Gastrocnemius medialis (tissue), 4 donors: ENCODE measurements around the gene ACBD3. TPM values are rescaled to one million over a fixed set of nuclear protein-coding genes. Genes with fewer than 3 reads are reported as not detected.
A peak's percentile ranks its signal among the peaks of the same experiment; 100 is the strongest.

Source experiments
- ATAC-seq, 2 donors: fragments of 150-250 bp; one replicate each; pipeline ENCODE4 v1.9.1; 2016
- DNase-seq, 2 donors: peaks; one replicate each; pipeline ENCODE4 v3.0.0-alpha.2; 2019
- H3K27ac ChIP-seq, 4 donors: fragments of 200-600 bp; sonication (generic); 1 replicate in 1 of 4; 2 replicates in 3 of 4; pipeline ENCODE4 v1.5.1; 2016 to 2018; ENCODE audit warnings: mild to moderate bottlenecking in 2 of 4, moderate library complexity in 1 of 4
- H3K27me3 ChIP-seq, 3 donors: fragments of 200-600 bp; sonication (generic) in 2 of 3; 1 replicate in 1 of 3; 2 replicates in 2 of 3; pipeline versions ENCODE4 v1.5.1 to v1.6.0; 2016 to 2019; ENCODE audit warnings: mild to moderate bottlenecking in 1 of 3, moderate library complexity in 1 of 3
- H3K36me3 ChIP-seq, 2 donors: fragments of 200-600 bp; sonication (generic) in 1 of 2; one replicate each; pipeline ENCODE4 v1.5.1; 2017 to 2018
- H3K4me1 ChIP-seq, 2 donors: fragments of 200-600 bp; sonication (generic) in 1 of 2; one replicate each; pipeline ENCODE4 v1.5.1; 2016 to 2017; ENCODE audit warnings: mild to moderate bottlenecking in 2 of 2
- H3K4me3 ChIP-seq, 4 donors: fragments of 200-600 bp; sonication (generic) in 3 of 4; 1 replicate in 1 of 4; 2 replicates in 3 of 4; pipeline ENCODE4 v1.5.1; 2016 to 2019; ENCODE audit warnings: mild to moderate bottlenecking in 2 of 4
- H3K9me3 ChIP-seq, 3 donors: fragments of 200-600 bp; sonication (generic) in 2 of 3; 1 replicate in 1 of 3; 2 replicates in 2 of 3; pipeline ENCODE4 v1.5.1; 2016 to 2019
- POLR2A ChIP-seq, 2 donors: fragments of 450-650 bp; IDR thresholded peaks; one replicate each; pipeline ENCODE4 v1.6.1; 2017; ENCODE audit warnings: antibody characterized with exemption in 2 of 2, mild to moderate bottlenecking in 2 of 2, moderate library complexity in 2 of 2
- in situ Hi-C, 4 donors: fragments of 200-750 bp; cut with MboI; loops; one replicate each; pipeline versions ENCODE4 v1.15.0 to v1.8.0; 2017; ENCODE audit warnings: low sequenced_read_pairs in 4 of 4
- intact Hi-C: fragments of 100-400 bp; cut with DNase I; formaldehyde crosslinking; loops from one replicate; pipeline ENCODE4 v1.15.1; 2023; ENCODE audit warnings: low total_unique reads
- total RNA-seq, 4 donors: library from RNA; depleted of rRNA; stranded (reverse); fragments of >200 nt; gene quantifications; one replicate each; pipeline versions ENCODE4 v1.1.0 to v1.2.3, GENCODE V29; 2016
- TF ChIP-seq, protein P1 (sequence below), 5 experiments: fragments of 450-650 bp in 3 of 5; fragments of 200-600 bp in 2 of 5; sonication (generic) in 2 of 5; IDR thresholded peaks in 4 of 5; conservative IDR thresholded peaks in 1 of 5; 1 replicate in 4 of 5; 2 replicates in 1 of 5; pipeline ENCODE4 v1.5.1; 2016 to 2019; ENCODE audit warnings: antibody characterized with exemption in 5 of 5, mild to moderate bottlenecking in 3 of 5, moderate library complexity in 3 of 5

ACBD3 gene
- 10 to 100 TPM; 31.1 to 43.9 (median 36.6) TPM for total RNA-seq

DNA sequence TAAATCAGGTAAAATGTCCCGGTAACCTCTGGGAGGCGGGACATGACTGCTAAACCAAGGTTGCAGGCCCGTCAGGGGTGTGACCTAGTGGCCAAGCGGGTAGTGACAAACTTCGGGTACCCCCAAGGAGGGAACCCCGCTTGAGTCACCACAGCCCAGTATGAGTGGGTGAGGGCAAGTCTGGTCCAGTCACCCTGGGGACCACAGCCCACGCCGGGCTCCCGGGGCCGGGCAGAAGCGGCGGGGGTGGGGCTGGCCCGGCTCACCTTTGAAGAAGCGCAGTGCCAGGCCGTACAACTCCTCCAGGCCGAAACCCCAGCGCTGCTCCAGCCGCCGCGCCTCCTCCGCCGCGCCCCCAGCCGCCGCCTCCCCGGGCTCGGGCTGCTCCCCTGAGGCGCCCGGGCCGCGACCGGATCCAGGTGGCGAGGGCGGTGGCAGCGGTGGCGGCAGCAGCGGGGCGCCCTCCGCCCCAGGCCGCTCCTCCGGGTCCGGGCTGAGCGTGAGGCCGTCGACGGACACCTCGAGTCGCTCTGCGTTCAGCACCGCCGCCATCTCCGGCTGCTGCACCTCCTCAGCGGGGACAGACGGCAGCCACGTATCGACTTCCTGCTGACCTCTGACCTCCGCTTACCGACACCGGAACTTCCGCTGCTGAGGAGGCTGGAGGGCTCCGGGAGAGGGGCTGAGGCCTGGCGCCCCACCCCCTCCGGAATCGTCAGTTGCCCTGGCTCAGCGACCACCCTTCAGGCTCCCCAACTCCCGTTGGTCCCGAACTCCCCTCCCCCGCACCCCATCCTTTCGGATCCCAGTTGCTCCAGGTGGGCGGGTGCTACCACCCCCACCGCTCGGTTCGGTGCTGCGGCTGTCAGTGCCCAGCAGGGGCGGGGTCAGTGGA, at the start of gene ACBD3:
TSS of gene ACBD3 (minus strand) at position 618 of the 895 bp plus-strand sequence. CDS start at position 552, 66 bp downstream.
- intact Hi-C loops (loop anchor here (2.0 to 5.0 kb wide), 2 partner anchors 64 to 124 kb away; partner anchors contain the start of gene H3-3A), in situ Hi-C loops (loop anchor here in 1 of 4 donors (10.0 kb wide), 1 partner anchor 122 kb away; the partner anchor contains the start of gene H3-3A)
- peak; percentile 83 to 95 for TF ChIP-seq POLR2A (IDR thresholded peaks at IDR 0.05)
- TF ChIP-seq, protein P1, sequence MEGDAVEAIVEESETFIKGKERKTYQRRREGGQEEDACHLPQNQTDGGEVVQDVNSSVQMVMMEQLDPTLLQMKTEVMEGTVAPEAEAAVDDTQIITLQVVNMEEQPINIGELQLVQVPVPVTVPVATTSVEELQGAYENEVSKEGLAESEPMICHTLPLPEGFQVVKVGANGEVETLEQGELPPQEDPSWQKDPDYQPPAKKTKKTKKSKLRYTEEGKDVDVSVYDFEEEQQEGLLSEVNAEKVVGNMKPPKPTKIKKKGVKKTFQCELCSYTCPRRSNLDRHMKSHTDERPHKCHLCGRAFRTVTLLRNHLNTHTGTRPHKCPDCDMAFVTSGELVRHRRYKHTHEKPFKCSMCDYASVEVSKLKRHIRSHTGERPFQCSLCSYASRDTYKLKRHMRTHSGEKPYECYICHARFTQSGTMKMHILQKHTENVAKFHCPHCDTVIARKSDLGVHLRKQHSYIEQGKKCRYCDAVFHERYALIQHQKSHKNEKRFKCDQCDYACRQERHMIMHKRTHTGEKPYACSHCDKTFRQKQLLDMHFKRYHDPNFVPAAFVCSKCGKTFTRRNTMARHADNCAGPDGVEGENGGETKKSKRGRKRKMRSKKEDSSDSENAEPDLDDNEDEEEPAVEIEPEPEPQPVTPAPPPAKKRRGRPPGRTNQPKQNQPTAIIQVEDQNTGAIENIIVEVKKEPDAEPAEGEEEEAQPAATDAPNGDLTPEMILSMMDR (IDR thresholded peaks at IDR 0.05 in 4 of 5, conservative IDR thresholded peaks at IDR 0.05 in 1 of 5), result peak in 2 of 5 experiments; percentile 30 to 41
- H3K4me1 ChIP-seq, result peaks cover 27 to 42% of the 10 kb centered on the region in 2 donors
- DNase-seq (peak; percentile 83 to 86), ATAC-seq (peak; percentile 97 to 98)
- no peaks in the 10 kb centered on the region for H3K27me3 ChIP-seq
- no peaks in the 10 kb centered on the region for H3K9me3 ChIP-seq
- H3K36me3 ChIP-seq, result no peaks in the 10 kb centered on the region
- peak within 1 kb of the TSS; percentile 89 to 97 (median 92) for H3K27ac ChIP-seq
- peak within 1 kb of the TSS; percentile 89 to 100 (median 94) for H3K4me3 ChIP-seq

DNA sequence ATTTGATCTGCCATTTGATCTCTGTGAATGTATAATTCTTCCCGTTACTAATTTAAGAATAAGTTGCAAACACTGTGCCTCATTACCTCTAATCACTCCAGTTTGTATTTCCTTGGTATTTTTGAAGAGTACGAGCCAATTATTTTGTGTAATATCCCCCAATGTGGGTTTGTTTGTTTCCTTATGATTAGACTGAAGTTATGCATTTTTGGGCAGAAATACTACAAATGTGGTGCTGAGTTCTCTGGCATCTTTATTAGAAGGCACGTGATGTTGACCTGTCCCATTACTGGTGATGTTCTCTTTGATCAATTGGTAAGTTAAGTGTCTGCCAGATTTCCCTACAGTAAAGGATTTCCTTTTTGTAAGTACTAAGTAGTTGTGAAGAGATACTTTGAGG, 47.3 kb upstream of the ACBD3 start:
- no peak for ATAC-seq
- Histone ChIP-seq H3K4me1 (no peaks in the 10 kb centered on the region), H3K27me3 (no peaks in the 10 kb centered on the region), H3K4me3 (no peak overlapping the region), H3K36me3 (peaks cover 0 to 3% of the 10 kb centered on the region in 2 donors), H3K9me3 (no peaks in the 10 kb centered on the region), H3K27ac (no peak overlapping the region)
- intact Hi-C loops, result no loop called here
- TF ChIP-seq, protein P1 (IDR thresholded peaks at IDR 0.05 in 4 of 5, conservative IDR thresholded peaks at IDR 0.05 in 1 of 5), result no peak
- TF ChIP-seq POLR2A (IDR thresholded peaks at IDR 0.05), result no peak
- DNase-seq, result no peak
- in situ Hi-C loops, result no loop called here

DNA sequence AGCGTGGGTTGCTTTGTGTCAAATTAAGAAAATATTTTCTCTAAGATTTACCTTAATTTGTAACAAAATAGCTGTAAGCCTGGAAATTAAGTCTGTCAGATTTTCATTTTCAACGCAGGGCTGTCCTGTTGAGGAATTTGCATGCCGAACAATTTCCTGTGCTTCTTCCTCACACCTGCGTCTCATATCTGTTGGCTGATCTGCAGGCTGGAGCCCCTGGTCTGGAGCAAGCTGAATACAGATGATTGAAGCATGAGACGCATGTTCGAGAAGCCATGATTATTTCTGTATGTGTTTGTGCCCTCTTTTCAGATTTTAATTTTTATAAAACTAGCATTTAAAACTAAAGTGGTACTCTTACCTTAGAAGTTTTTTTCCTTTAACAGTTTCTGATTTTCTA, 46.8 kb upstream of the ACBD3 start:
- intact Hi-C loops, result no loop called here
- TF ChIP-seq, protein P1 (IDR thresholded peaks at IDR 0.05 in 4 of 5, conservative IDR thresholded peaks at IDR 0.05 in 1 of 5), result no peak
- TF ChIP-seq POLR2A (IDR thresholded peaks at IDR 0.05), result no peak
- Histone ChIP-seq H3K4me1 (no peaks in the 10 kb centered on the region), H3K27me3 (no peaks in the 10 kb centered on the region), H3K36me3 (no peaks in the 10 kb centered on the region), H3K4me3 (no peak overlapping the region), H3K27ac (no peak overlapping the region), H3K9me3 (no peaks in the 10 kb centered on the region)
- DNase-seq (no peak), ATAC-seq (no peak)
- in situ Hi-C loops, result no loop called here

DNA sequence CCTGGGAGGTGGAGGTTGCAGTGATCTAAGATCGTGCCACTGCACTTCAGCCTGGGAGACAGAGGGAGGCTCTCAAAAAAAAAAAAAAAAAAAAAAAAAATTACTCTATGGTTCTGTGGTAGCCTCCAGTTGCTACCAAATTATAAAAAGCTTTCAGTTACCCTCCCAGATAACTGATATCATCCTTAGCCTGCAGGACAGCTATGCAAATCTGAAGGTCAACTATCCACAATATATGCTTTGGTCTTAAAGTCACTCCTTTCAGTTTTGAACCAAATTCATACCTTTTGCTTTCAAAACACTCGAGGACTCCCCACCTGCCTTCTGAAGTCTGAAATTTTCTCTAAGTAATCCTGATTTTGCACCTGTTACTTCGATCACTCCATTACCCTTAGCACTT, 40.1 kb upstream of the ACBD3 start:
- H3K27ac ChIP-seq, result no peak overlapping the region
- TF ChIP-seq, protein P1 (IDR thresholded peaks at IDR 0.05 in 4 of 5, conservative IDR thresholded peaks at IDR 0.05 in 1 of 5), result no peak
- TF ChIP-seq POLR2A (IDR thresholded peaks at IDR 0.05), result no peak
- H3K4me1 ChIP-seq, result no peaks in the 10 kb centered on the region
- ATAC-seq, result no peak
- DNase-seq, result no peak
- intact Hi-C loops, result no loop called here
- H3K36me3 ChIP-seq, result no peaks in the 10 kb centered on the region
- H3K9me3 ChIP-seq, result no peaks in the 10 kb centered on the region
- H3K27me3 ChIP-seq, result peaks cover 19 to 28% (median 22%) of the 10 kb centered on the region in 3 donors
- in situ Hi-C loops, result no loop called here
- no peak overlapping the region for H3K4me3 ChIP-seq
